K562 (cell line): ENCODE results near the gene ARL4D. TPM values are rescaled to one million over a fixed set of nuclear protein-coding genes. Genes with fewer than 3 reads are reported as not detected.

Experiments
- ATAC-seq: fragments of 200-7000 bp; cut with Tn5 transposase; 3 replicates; pipeline ENCODE4 v1.9.1; 2020; ENCODE audit warnings: moderate library complexity
- BruUV-seq: library from RNA; stranded (reverse); fragments of 400-500 nt; replicated peaks from 2 replicates; lab custom pipeline; 2021; lab: Mats Ljungman, UMichigan
- CTCF ChIA-PET: fragments of 300-600 bp; formaldehyde crosslinking; extraction: SDS; loops from one replicate; lab custom pipeline; 2021; ENCODE audit warnings: low intra/inter-chr PET ratio; lab: Yijun Ruan, JAX
- POLR2A ChIA-PET: fragments of 300-600, 350-650 bp; sonication (Branson Sonifier 250); formaldehyde crosslinking; extraction: SDS; loops from one replicate; lab custom pipeline; 2021; ENCODE audit warnings: antibody characterized with exemption, inconsistent platforms; lab: Yijun Ruan, JAX
- DNase-seq, 4 experiments: peaks; one replicate each; pipeline versions ENCODE4 v3.0.0 to v3.0.0-alpha.2; 2011 to 2018; ENCODE audit warnings: low spot score in 3 of 4, mixed read lengths in 3 of 4; ENCODE audit errors: extremely low read depth in 1 of 4
- FAIRE-seq: peaks from 2 replicates; lab custom pipeline; 2011; peaks lifted over from hg19 to GRCh38; lab: Jason Lieb, UNC
- H2AFZ ChIP-seq: 2 replicates; pipeline ENCODE4 v1.6.0; 2011; ENCODE audit warnings: low read depth, low read length, control low read depth, inconsistent platforms
- H3K27ac ChIP-seq: fragments of 200-600 bp; 3 replicates; pipeline ENCODE4 v1.8.0; 2011; ENCODE audit warnings: low read depth, mild to moderate bottlenecking, control low read depth, inconsistent platforms, low read length, moderate library complexity, mixed read lengths; ENCODE audit errors: extremely low read depth
- H3K27me3 ChIP-seq, 2 experiments: fragments of 300-600 bp in 1 of 2; 2 replicates in 1 of 2; 3 replicates in 1 of 2; pipeline versions ENCODE4 v1.6.0 to v1.8.0; 2011; ENCODE audit warnings: inconsistent platforms in 2 of 2, low read length in 2 of 2, mild to moderate bottlenecking in 1 of 2, mixed read lengths in 1 of 2, moderate library complexity in 1 of 2; ENCODE audit not compliant: control insufficient read depth in 2 of 2, insufficient read depth in 2 of 2
- H3K36me3 ChIP-seq: fragments of 300-600 bp; 3 replicates; pipeline ENCODE4 v1.8.0; 2011; ENCODE audit warnings: mild to moderate bottlenecking, low read length, inconsistent platforms; ENCODE audit not compliant: control insufficient read depth, insufficient read depth
- H3K4me1 ChIP-seq, 2 experiments: fragments of 200-600 bp in 1 of 2; replicated peaks in 1 of 2; 2 replicates in 1 of 2; 3 replicates in 1 of 2; pipeline versions ENCODE4 v1.5.1 to v1.8.0; 2011; ENCODE audit warnings: inconsistent platforms in 2 of 2, low read length in 2 of 2, mild to moderate bottlenecking in 1 of 2, mixed read lengths in 1 of 2, moderate library complexity in 1 of 2; ENCODE audit not compliant: control insufficient read depth in 2 of 2, insufficient read depth in 2 of 2
- H3K4me2 ChIP-seq: 2 replicates; pipeline ENCODE4 v1.6.1; 2011; ENCODE audit warnings: low read length, control low read depth, inconsistent platforms, mixed read lengths; ENCODE audit not compliant: insufficient read depth
- H3K4me3 ChIP-seq: fragments of 200-600 bp; sonication (generic), shearing (Covaris generic); 2 replicates; pipeline ENCODE4 v1.5.1; 2016; ENCODE audit warnings: control low read depth, inconsistent platforms
- H3K79me2 ChIP-seq: fragments of 200-600 bp; 3 replicates; pipeline ENCODE4 v1.8.0; 2011; ENCODE audit warnings: low read length, inconsistent platforms; ENCODE audit not compliant: control insufficient read depth, insufficient read depth
- H3K9ac ChIP-seq, 2 experiments: 2 replicates each; pipeline versions ENCODE4 v1.6.0 to v1.6.1; 2011; ENCODE audit warnings: low read depth in 2 of 2, low read length in 2 of 2, control low read depth in 1 of 2, inconsistent platforms in 1 of 2, mild to moderate bottlenecking in 1 of 2, mixed read lengths in 1 of 2; ENCODE audit not compliant: insufficient read depth in 1 of 2
- H3K9me1 ChIP-seq: one replicate; pipeline ENCODE4 v1.6.0; 2011; ENCODE audit warnings: inconsistent platforms, mild to moderate bottlenecking, low read length, moderate library complexity; ENCODE audit not compliant: control insufficient read depth, insufficient read depth
- H3K9me3 ChIP-seq: replicated peaks from 2 replicates; pipeline ENCODE4 v1.5.1; 2011; ENCODE audit warnings: low read depth, low read length, inconsistent platforms; ENCODE audit not compliant: control insufficient read depth, insufficient read depth
- H4K20me1 ChIP-seq: replicated peaks from 2 replicates; pipeline ENCODE4 v1.6.1; 2011; ENCODE audit warnings: low read length, inconsistent platforms, mixed read lengths; ENCODE audit not compliant: control insufficient read depth, insufficient read depth
- CBX1 ChIP-seq: sonication (generic); IDR thresholded peaks from 2 replicates; pipeline ENCODE4 v1.6.1; 2016; ENCODE audit warnings: antibody characterized with exemption, low read depth, mild to moderate bottlenecking
- WGBS: fragments of 100-300 bp; shearing (Covaris generic); methylation state at CpG from one replicate; pipeline ENCODE4 v1.1.6; 2016; ENCODE audit warnings: low coverage, mixed read lengths; ENCODE audit not compliant: insufficient coverage; ENCODE audit errors: missing lambda C conversion rate; 5-methylcytosine and 5-hydroxymethylcytosine counted together
- in situ Hi-C: fragments of 300-500 bp; cut with MboI; formaldehyde crosslinking; loops from 4 replicates; pipeline ENCODE4 v1.15.0; 2018; ENCODE audit warnings: inconsistent platforms, mixed read lengths
- intact Hi-C: fragments of 100-400 bp; cut with micrococcal nuclease; formaldehyde crosslinking; loops from 2 replicates; pipeline ENCODE4 v1.14.2; 2022
- polyA plus RNA-seq, 8 experiments: library from polyadenylated mRNA; depleted of rRNA in 4 of 8; stranded (reverse) in 5 of 8; unstranded in 3 of 8; fragments of >200 nt; fragmentation: Nextera tagmentation in 2 of 8; fragmentation: Illumina TruSeq in 1 of 8; extraction: Ambion mirVana in 2 of 8; extraction: Trizol in 1 of 8; gene quantifications; 2 replicates each; pipeline versions ENCODE4 v1.2.1 to v1.2.3, GENCODE V29; 2011 to 2014; ENCODE audit warnings: inconsistent platforms in 1 of 8, missing spikeins in 1 of 8
- total RNA-seq, 7 experiments: library from RNA; depleted of rRNA in 6 of 7; stranded (reverse); fragments of >200 nt in 6 of 7; fragmentation: Illumina TruSeq in 2 of 7; extraction: Trizol in 2 of 7; gene quantifications; 2 replicates each; pipeline versions ENCODE4 v1.2.1 to v1.2.3, GENCODE V29; 2011 to 2021; ENCODE audit warnings: low replicate concordance in 1 of 7
- TF ChIP-seq, protein P1 (sequence below): sonication (generic); formaldehyde crosslinking; IDR thresholded peaks from 2 replicates; pipeline ENCODE4 v1.8.0; 2023; ENCODE audit warnings: mild to moderate bottlenecking, missing genetic modification reagents
- TF ChIP-seq, protein P2 (sequence below), 3 experiments: IDR thresholded peaks in 2 of 3; conservative IDR thresholded peaks in 1 of 3; 2 replicates each; pipeline ENCODE4 v1.5.1; 2011 to 2012; ENCODE audit warnings: low read length in 3 of 3, mild to moderate bottlenecking in 3 of 3, control low read depth in 2 of 3, improper control_type of control experiment in 1 of 3, inconsistent platforms in 1 of 3, low read depth in 1 of 3, mixed read lengths in 1 of 3, moderate library complexity in 1 of 3; ENCODE audit not compliant: insufficient read depth in 2 of 3

ARL4D gene
- total and polyA plus RNA-seq, 9 of the 15 experiments (the other 6 are each of a cell fraction or from before 2014, with no cell fraction given) = 0.07 to 0.53 (median 0.28) TPM; not detected in 1

- POLR2A ChIA-PET = interaction anchor here (0.6 to 1.0 kb wide), 2 partner anchors 19 to 334 kb away, joined by 3 to 4 read pairs; no protein-coding TSS in a partner anchor
- in situ Hi-C loops = no loop called here
- peaks cover 13% of the 10 kb centered on the region for H3K9me3 ChIP-seq
- H4K20me1 ChIP-seq = no peaks in the 10 kb centered on the region
- peaks cover 3 to 29% of the 10 kb centered on the region in 2 experiments; a peak in 4 of 5 replicates for H3K4me1 ChIP-seq
- ATAC-seq = no peak
- no peaks in the 10 kb centered on the region for H3K27me3 ChIP-seq
- no peaks in the 10 kb centered on the region for H3K9me1 ChIP-seq
- H3K36me3 ChIP-seq = no peaks in the 10 kb centered on the region
- H3K4me3 ChIP-seq = no peak overlapping the region
- CTCF ChIA-PET = no interaction called here
- 9% methylated on average over 2 of the region's 2 CpGs for WGBS
- peak in 1 of 4 experiments; percentile 6 for DNase-seq
- H3K79me2 ChIP-seq = no peaks in the 10 kb centered on the region
- BruUV-seq = no TSS peak
- intact Hi-C loops = no loop called here
- TF ChIP-seq, protein P1, sequence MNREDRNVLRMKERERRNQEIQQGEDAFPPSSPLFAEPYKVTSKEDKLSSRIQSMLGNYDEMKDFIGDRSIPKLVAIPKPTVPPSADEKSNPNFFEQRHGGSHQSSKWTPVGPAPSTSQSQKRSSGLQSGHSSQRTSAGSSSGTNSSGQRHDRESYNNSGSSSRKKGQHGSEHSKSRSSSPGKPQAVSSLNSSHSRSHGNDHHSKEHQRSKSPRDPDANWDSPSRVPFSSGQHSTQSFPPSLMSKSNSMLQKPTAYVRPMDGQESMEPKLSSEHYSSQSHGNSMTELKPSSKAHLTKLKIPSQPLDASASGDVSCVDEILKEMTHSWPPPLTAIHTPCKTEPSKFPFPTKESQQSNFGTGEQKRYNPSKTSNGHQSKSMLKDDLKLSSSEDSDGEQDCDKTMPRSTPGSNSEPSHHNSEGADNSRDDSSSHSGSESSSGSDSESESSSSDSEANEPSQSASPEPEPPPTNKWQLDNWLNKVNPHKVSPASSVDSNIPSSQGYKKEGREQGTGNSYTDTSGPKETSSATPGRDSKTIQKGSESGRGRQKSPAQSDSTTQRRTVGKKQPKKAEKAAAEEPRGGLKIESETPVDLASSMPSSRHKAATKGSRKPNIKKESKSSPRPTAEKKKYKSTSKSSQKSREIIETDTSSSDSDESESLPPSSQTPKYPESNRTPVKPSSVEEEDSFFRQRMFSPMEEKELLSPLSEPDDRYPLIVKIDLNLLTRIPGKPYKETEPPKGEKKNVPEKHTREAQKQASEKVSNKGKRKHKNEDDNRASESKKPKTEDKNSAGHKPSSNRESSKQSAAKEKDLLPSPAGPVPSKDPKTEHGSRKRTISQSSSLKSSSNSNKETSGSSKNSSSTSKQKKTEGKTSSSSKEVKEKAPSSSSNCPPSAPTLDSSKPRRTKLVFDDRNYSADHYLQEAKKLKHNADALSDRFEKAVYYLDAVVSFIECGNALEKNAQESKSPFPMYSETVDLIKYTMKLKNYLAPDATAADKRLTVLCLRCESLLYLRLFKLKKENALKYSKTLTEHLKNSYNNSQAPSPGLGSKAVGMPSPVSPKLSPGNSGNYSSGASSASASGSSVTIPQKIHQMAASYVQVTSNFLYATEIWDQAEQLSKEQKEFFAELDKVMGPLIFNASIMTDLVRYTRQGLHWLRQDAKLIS = no peak
- TF ChIP-seq, protein P2, sequence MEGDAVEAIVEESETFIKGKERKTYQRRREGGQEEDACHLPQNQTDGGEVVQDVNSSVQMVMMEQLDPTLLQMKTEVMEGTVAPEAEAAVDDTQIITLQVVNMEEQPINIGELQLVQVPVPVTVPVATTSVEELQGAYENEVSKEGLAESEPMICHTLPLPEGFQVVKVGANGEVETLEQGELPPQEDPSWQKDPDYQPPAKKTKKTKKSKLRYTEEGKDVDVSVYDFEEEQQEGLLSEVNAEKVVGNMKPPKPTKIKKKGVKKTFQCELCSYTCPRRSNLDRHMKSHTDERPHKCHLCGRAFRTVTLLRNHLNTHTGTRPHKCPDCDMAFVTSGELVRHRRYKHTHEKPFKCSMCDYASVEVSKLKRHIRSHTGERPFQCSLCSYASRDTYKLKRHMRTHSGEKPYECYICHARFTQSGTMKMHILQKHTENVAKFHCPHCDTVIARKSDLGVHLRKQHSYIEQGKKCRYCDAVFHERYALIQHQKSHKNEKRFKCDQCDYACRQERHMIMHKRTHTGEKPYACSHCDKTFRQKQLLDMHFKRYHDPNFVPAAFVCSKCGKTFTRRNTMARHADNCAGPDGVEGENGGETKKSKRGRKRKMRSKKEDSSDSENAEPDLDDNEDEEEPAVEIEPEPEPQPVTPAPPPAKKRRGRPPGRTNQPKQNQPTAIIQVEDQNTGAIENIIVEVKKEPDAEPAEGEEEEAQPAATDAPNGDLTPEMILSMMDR (IDR thresholded peaks at IDR 0.05 in 2 of 3, conservative IDR thresholded peaks at IDR 0.05 in 1 of 3; ENCODE audit: insufficient read depth in 2 of 3, low read depth in 1 of 3, low read length in 3 of 3) = peak in 2 of 3 experiments; percentile 17 to 25; a peak in 1 of 6 replicates
- TF ChIP-seq CBX1 = 0 out of 2 replicates have a peak, but pooled peaks have one; percentile 2
- TF ChIP-seq, all 486 proteins: peak for 2
- no peak overlapping the region for H3K9ac ChIP-seq
- no peak overlapping the region for H2AFZ ChIP-seq
- H3K27ac ChIP-seq = no peak overlapping the region
- no peak for FAIRE-seq
- H3K4me2 ChIP-seq = no peak overlapping the region
These were observed 49.7 kb upstream of the ARL4D start for GRCh38 chr17:43349142-43349541.
